HEK293 (cell line): ENCODE results near the gene SLC16A13.
A peak's percentile ranks its signal among the peaks of the same experiment; 100 is the strongest.

ENCODE experiments used
- CTCF ChIA-PET: fragments of 350-600 bp; formaldehyde crosslinking; extraction: SDS; loops from one replicate; lab custom pipeline; 2021; ENCODE audit warnings: antibody characterized with exemption; lab: Yijun Ruan, JAX
- POLR2A ChIA-PET: fragments of 300-600 bp; formaldehyde crosslinking; extraction: SDS; loops from one replicate; lab custom pipeline; 2020; ENCODE audit warnings: antibody characterized with exemption, inconsistent platforms; lab: Yijun Ruan, JAX
- H3K27ac ChIP-seq: fragments of 200-500 bp; sonication (Bioruptor generic); 2 replicates; pipeline ENCODE4 v1.5.1; 2014; ENCODE audit warnings: low read depth, low read length, control low read depth, inconsistent platforms; ENCODE audit errors: extremely low read depth
- H3K36me3 ChIP-seq, 2 experiments: fragments of 200-500 bp in 1 of 2; sonication (Bioruptor generic) in 1 of 2; 1 replicate in 1 of 2; 2 replicates in 1 of 2; pipeline ENCODE4 v1.5.1; 2014 to 2017; ENCODE audit warnings: inconsistent platforms in 2 of 2, low read length in 2 of 2; ENCODE audit not compliant: control insufficient read depth in 2 of 2, insufficient read depth in 1 of 2
- H3K4me1 ChIP-seq: fragments of 200-500 bp; sonication (Bioruptor generic); 2 replicates; pipeline ENCODE4 v1.5.1; 2014; ENCODE audit warnings: mild to moderate bottlenecking, low read length, inconsistent platforms; ENCODE audit not compliant: control insufficient read depth, insufficient read depth
- H3K4me3 ChIP-seq: 2 replicates; pipeline ENCODE4 v1.5.1; 2011; ENCODE audit warnings: low read depth, mild to moderate bottlenecking, control low read depth, low read length, moderate library complexity
- H3K9me3 ChIP-seq: fragments of 200-500 bp; sonication (Bioruptor generic); 2 replicates; pipeline ENCODE4 v1.5.1; 2014; ENCODE audit warnings: low read depth, low read length, inconsistent platforms; ENCODE audit not compliant: control insufficient read depth, insufficient read depth
- GLIS1 ChIP-seq: fragments of 450-650 bp; formaldehyde crosslinking; IDR thresholded peaks from 2 replicates; pipeline ENCODE4 v1.5.1; 2016; ENCODE audit warnings: missing biosample characterization, missing genetic modification characterization
- KLF1 ChIP-seq: fragments of 450-650 bp; formaldehyde crosslinking; IDR thresholded peaks from 2 replicates; pipeline ENCODE4 v1.5.1; 2016; ENCODE audit warnings: missing biosample characterization, missing genetic modification characterization
- OVOL3 ChIP-seq: fragments of 450-650 bp; formaldehyde crosslinking; IDR thresholded peaks from 2 replicates; pipeline ENCODE4 v1.5.1; 2016; ENCODE audit warnings: missing biosample characterization, missing genetic modification characterization
- PRDM10 ChIP-seq: fragments of 450-650 bp; formaldehyde crosslinking; IDR thresholded peaks from 2 replicates; pipeline ENCODE4 v1.5.1; 2016; ENCODE audit warnings: missing biosample characterization, missing genetic modification characterization
- TRIM28 ChIP-seq: IDR thresholded peaks from 2 replicates; pipeline ENCODE4 v1.6.1; 2011; ENCODE audit warnings: low read length, control low read depth, borderline replicate concordance
- ZBTB1 ChIP-seq: fragments of 450-650 bp; formaldehyde crosslinking; IDR thresholded peaks from 2 replicates; pipeline ENCODE4 v1.5.1; 2016; ENCODE audit warnings: missing biosample characterization, missing genetic modification characterization
- ZBTB21 ChIP-seq: fragments of 450-650 bp; formaldehyde crosslinking; IDR thresholded peaks from 2 replicates; pipeline ENCODE4 v1.5.1; 2017; ENCODE audit warnings: missing biosample characterization, missing genetic modification characterization
- ZBTB26 ChIP-seq: fragments of 450-650 bp; formaldehyde crosslinking; optimal IDR thresholded peaks from 2 replicates; pipeline ENCODE3; 2016; ENCODE audit warnings: missing biosample characterization, mild to moderate bottlenecking, missing genetic modification characterization
- ZBTB44 ChIP-seq: fragments of 450-650 bp; IDR thresholded peaks from 2 replicates; pipeline ENCODE4 v1.5.1; 2018; ENCODE audit warnings: missing biosample characterization, mild to moderate bottlenecking, missing genetic modification characterization
- ZNF10 ChIP-seq: fragments of 450-650 bp; formaldehyde crosslinking; IDR thresholded peaks from 2 replicates; pipeline ENCODE4 v1.5.1; 2017; ENCODE audit warnings: missing biosample characterization, missing genetic modification characterization
- ZNF248 ChIP-seq: fragments of 450-650 bp; formaldehyde crosslinking; IDR thresholded peaks from 2 replicates; pipeline ENCODE4 v1.5.1; 2017; ENCODE audit warnings: missing biosample characterization, missing genetic modification characterization
- ZNF362 ChIP-seq: fragments of 450-650 bp; formaldehyde crosslinking; IDR thresholded peaks from 2 replicates; pipeline ENCODE4 v1.5.1; 2016; ENCODE audit warnings: missing biosample characterization, missing genetic modification characterization
- ZNF394 ChIP-seq: fragments of 450-650 bp; formaldehyde crosslinking; IDR thresholded peaks from 2 replicates; pipeline ENCODE4 v1.5.1; 2016; ENCODE audit warnings: missing biosample characterization, missing genetic modification characterization, mild to moderate bottlenecking, moderate library complexity, borderline replicate concordance
- ZNF398 ChIP-seq: fragments of 450-650 bp; formaldehyde crosslinking; IDR thresholded peaks from 2 replicates; pipeline ENCODE4 v1.5.1; 2017; ENCODE audit warnings: missing biosample characterization, missing genetic modification characterization
- ZNF404 ChIP-seq: fragments of 450-650 bp; formaldehyde crosslinking; IDR thresholded peaks from 2 replicates; pipeline ENCODE4 v1.5.1; 2017; ENCODE audit warnings: missing biosample characterization, missing genetic modification characterization
- ZNF510 ChIP-seq: fragments of 450-650 bp; formaldehyde crosslinking; IDR thresholded peaks from 2 replicates; pipeline ENCODE4 v1.5.1; 2018; ENCODE audit warnings: mild to moderate bottlenecking, missing genetic modification characterization, missing biosample characterization; ENCODE audit not compliant: insufficient replicate concordance
- ZNF521 ChIP-seq: fragments of 450-650 bp; formaldehyde crosslinking; IDR thresholded peaks from 2 replicates; pipeline ENCODE4 v1.5.1; 2017; ENCODE audit warnings: missing biosample characterization, mild to moderate bottlenecking, missing genetic modification characterization
- ZNF580 ChIP-seq: fragments of 450-650 bp; formaldehyde crosslinking; IDR thresholded peaks from 2 replicates; pipeline ENCODE4 v1.5.1; 2016; ENCODE audit warnings: missing biosample characterization, missing genetic modification characterization
- ZNF585B ChIP-seq: fragments of 450-650 bp; formaldehyde crosslinking; IDR thresholded peaks from 2 replicates; pipeline ENCODE4 v1.5.1; 2016; ENCODE audit warnings: missing biosample characterization, missing genetic modification characterization
- ZNF677 ChIP-seq: fragments of 450-650 bp; IDR thresholded peaks from 2 replicates; pipeline ENCODE4 v1.5.0; 2018; ENCODE audit warnings: missing biosample characterization, mild to moderate bottlenecking, missing genetic modification characterization, moderate library complexity
- ZSCAN18 ChIP-seq: fragments of 450-650 bp; formaldehyde crosslinking; IDR thresholded peaks from 2 replicates; pipeline ENCODE4 v1.5.1; 2016; ENCODE audit warnings: missing biosample characterization, missing genetic modification characterization

SLC16A13 gene

GRCh38 chr17:7035591-7036368, at the start of gene SLC16A13 (continued):
- no peak for TF ChIP-seq ZNF585B (tag by site-specific recombination)
- TF ChIP-seq ZNF580 (tag by site-specific recombination), result peak; percentile 55; the same call in 1 of the 2 replicates
- no peak for TF ChIP-seq TRIM28
- TF ChIP-seq ZNF394 (tag by site-specific recombination), result no peak; the same call in 1 of the 2 replicates

- POLR2A ChIA-PET, result interaction anchor here (0.6 kb wide), 2 partner anchors 9 to 24 kb away, joined by 3 to 4 read pairs; no protein-coding TSS in a partner anchor
- CTCF ChIA-PET, result interaction anchor here (0.7 to 1.8 kb wide), 3 partner anchors 17 to 237 kb away, joined by 3 to 12 read pairs (median 6); no protein-coding TSS in a partner anchor
- Histone ChIP-seq H3K27ac (no peak overlapping the region), H3K36me3 (no peaks in the 10 kb centered on the region), H3K4me1 (no peaks in the 10 kb centered on the region), H3K4me3 (no peak overlapping the region), H3K9me3 (no peaks in the 10 kb centered on the region)
- TF ChIP-seq ZNF677, result no peak
- no peak for TF ChIP-seq GLIS1
- no peak for TF ChIP-seq ZBTB1 (tag by site-specific recombination)
- no peak for TF ChIP-seq ZNF404 (tag by site-specific recombination)
- no peak for TF ChIP-seq ZNF521 (tag by site-specific recombination)
- no peak for TF ChIP-seq ZNF510
- TF ChIP-seq ZNF362 (tag by site-specific recombination), result no peak
- no peak for TF ChIP-seq PRDM10 (tag by site-specific recombination)
- no peak for TF ChIP-seq ZSCAN18 (tag by site-specific recombination)
- no peak for TF ChIP-seq ZBTB21 (tag by site-specific recombination)
Observed at GRCh38 chr17:6986676-6987075, 49.1 kb upstream of the SLC16A13 start.

- POLR2A ChIA-PET, result interaction anchor here (0.6 kb wide), 1 partner anchor 7 kb away, joined by 5 read pairs; no protein-coding TSS in a partner anchor
- no peaks in the 10 kb centered on the region for H3K4me1 ChIP-seq
- H3K4me3 ChIP-seq, result no peak overlapping the region
- CTCF ChIA-PET, result interaction anchor here (1.1 to 2.2 kb wide), 4 partner anchors 14 to 323 kb away, joined by 4 to 16 read pairs (median 8); no protein-coding TSS in a partner anchor
- H3K9me3 ChIP-seq, result no peaks in the 10 kb centered on the region
- no peaks in the 10 kb centered on the region for H3K36me3 ChIP-seq
- no peak overlapping the region for H3K27ac ChIP-seq
- TF ChIP-seq OVOL3 (tag by site-specific recombination) (no peak), ZBTB44 (tag by site-specific recombination) (no peak), ZNF248 (tag by site-specific recombination) (no peak), ZNF398 (tag by site-specific recombination) (no peak), KLF1 (tag by site-specific recombination) (no peak), ZNF10 (no peak), ZBTB26 (no peak)
Observed at GRCh38 chr17:6989779-6990178, 46.0 kb upstream of the SLC16A13 start.
